ENCODE measurements around the gene SLC22A6. TPM values are rescaled to one million over a fixed set of nuclear protein-coding genes. Genes with fewer than 3 reads are reported as not detected.

Gene SLC22A6
- total and polyA plus RNA-seq, 2 of the 13 experiments (the other 11 are each of a cell fraction or from before 2014, with no cell fraction given), result not detected

DNA sequence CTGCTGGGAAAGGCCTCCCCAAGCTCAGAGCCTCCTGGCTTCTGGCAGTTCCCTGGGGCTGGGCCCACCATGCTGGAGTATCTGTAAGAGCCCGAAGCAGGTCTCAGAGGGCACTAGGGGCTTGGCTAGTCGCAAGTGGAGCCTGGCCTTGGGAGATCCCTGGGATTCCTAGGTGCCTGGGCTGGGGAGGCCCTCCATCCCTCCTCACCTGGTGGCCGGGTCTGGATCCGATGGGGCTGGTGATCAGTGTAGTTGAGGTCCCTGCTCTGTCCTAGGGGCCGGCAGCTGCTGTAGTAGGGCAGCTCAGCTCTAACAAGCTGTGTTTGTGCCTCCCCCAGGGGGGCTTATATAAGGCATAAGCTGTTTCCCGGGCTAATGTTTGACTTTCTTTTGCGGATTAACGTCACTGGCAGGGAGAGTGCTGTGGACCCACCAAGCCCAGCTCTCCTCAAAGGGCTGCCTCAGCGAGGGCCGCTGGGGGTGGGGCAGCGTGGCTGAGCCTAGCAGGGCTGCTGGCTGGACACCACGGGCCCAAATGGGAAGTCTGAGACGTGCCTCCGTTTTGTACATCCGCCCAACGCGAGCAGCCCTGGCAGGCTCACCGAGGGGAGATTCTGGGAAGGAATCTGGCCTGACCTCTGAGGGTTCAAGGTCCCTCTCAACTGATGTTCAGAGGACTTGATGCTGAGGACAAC, 30.9 kb upstream of the SLC22A6 start, which contains the start of gene SLC22A8 (continued):
- TF ChIP-seq, protein P1, sequence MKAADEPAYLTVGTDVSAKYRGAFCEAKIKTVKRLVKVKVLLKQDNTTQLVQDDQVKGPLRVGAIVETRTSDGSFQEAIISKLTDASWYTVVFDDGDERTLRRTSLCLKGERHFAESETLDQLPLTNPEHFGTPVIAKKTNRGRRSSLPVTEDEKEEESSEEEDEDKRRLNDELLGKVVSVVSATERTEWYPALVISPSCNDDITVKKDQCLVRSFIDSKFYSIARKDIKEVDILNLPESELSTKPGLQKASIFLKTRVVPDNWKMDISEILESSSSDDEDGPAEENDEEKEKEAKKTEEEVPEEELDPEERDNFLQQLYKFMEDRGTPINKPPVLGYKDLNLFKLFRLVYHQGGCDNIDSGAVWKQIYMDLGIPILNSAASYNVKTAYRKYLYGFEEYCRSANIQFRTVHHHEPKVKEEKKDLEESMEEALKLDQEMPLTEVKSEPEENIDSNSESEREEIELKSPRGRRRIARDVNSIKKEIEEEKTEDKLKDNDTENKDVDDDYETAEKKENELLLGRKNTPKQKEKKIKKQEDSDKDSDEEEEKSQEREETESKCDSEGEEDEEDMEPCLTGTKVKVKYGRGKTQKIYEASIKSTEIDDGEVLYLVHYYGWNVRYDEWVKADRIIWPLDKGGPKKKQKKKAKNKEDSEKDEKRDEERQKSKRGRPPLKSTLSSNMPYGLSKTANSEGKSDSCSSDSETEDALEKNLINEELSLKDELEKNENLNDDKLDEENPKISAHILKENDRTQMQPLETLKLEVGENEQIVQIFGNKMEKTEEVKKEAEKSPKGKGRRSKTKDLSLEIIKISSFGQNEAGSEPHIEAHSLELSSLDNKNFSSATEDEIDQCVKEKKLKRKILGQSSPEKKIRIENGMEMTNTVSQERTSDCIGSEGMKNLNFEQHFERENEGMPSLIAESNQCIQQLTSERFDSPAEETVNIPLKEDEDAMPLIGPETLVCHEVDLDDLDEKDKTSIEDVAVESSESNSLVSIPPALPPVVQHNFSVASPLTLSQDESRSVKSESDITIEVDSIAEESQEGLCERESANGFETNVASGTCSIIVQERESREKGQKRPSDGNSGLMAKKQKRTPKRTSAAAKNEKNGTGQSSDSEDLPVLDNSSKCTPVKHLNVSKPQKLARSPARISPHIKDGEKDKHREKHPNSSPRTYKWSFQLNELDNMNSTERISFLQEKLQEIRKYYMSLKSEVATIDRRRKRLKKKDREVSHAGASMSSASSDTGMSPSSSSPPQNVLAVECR (CRISPR knock-in tag; IDR thresholded peaks at IDR 0.05; ENCODE audit: borderline replicate concordance), result peak; percentile 17; the same call in 1 of the 2 replicates
- TF ChIP-seq FOXM1 (CRISPR knock-in tag; IDR thresholded peaks at IDR 0.05) (no peak), ZNF350 (CRISPR knock-in tag; IDR thresholded peaks at IDR 0.05; ENCODE audit: borderline replicate concordance, low read depth) (no peak), PTBP1 (IDR thresholded peaks at IDR 0.05; ENCODE audit: low read depth, low read length, poor library complexity, severe bottlenecking) (no peak), ISX (CRISPR knock-in tag; conservative IDR thresholded peaks at IDR 0.05) (no peak), MED8 (CRISPR knock-in tag; IDR thresholded peaks at IDR 0.05; ENCODE audit: insufficient replicate concordance) (no peak), SPEN (CRISPR knock-in tag; IDR thresholded peaks at IDR 0.05; ENCODE audit: low read depth) (no peak), ZNF775 (CRISPR knock-in tag; IDR thresholded peaks at IDR 0.05; ENCODE audit: borderline replicate concordance) (no peak), PAWR (CRISPR knock-in tag; IDR thresholded peaks at IDR 0.05; ENCODE audit: borderline replicate concordance) (no peak), ZNF724P (CRISPR knock-in tag; IDR thresholded peaks at IDR 0.05; ENCODE audit: borderline replicate concordance) (no peak), HIVEP1 (CRISPR knock-in tag; IDR thresholded peaks at IDR 0.05) (0 out of 2 replicates have a peak, but pooled peaks have one; percentile 18), ZNF737 (CRISPR knock-in tag; IDR thresholded peaks at IDR 0.05; ENCODE audit: borderline replicate concordance) (no peak), CBX1 (IDR thresholded peaks at IDR 0.05; ENCODE audit: low read depth) (no peak)
- TF ChIP-seq, protein P2, sequence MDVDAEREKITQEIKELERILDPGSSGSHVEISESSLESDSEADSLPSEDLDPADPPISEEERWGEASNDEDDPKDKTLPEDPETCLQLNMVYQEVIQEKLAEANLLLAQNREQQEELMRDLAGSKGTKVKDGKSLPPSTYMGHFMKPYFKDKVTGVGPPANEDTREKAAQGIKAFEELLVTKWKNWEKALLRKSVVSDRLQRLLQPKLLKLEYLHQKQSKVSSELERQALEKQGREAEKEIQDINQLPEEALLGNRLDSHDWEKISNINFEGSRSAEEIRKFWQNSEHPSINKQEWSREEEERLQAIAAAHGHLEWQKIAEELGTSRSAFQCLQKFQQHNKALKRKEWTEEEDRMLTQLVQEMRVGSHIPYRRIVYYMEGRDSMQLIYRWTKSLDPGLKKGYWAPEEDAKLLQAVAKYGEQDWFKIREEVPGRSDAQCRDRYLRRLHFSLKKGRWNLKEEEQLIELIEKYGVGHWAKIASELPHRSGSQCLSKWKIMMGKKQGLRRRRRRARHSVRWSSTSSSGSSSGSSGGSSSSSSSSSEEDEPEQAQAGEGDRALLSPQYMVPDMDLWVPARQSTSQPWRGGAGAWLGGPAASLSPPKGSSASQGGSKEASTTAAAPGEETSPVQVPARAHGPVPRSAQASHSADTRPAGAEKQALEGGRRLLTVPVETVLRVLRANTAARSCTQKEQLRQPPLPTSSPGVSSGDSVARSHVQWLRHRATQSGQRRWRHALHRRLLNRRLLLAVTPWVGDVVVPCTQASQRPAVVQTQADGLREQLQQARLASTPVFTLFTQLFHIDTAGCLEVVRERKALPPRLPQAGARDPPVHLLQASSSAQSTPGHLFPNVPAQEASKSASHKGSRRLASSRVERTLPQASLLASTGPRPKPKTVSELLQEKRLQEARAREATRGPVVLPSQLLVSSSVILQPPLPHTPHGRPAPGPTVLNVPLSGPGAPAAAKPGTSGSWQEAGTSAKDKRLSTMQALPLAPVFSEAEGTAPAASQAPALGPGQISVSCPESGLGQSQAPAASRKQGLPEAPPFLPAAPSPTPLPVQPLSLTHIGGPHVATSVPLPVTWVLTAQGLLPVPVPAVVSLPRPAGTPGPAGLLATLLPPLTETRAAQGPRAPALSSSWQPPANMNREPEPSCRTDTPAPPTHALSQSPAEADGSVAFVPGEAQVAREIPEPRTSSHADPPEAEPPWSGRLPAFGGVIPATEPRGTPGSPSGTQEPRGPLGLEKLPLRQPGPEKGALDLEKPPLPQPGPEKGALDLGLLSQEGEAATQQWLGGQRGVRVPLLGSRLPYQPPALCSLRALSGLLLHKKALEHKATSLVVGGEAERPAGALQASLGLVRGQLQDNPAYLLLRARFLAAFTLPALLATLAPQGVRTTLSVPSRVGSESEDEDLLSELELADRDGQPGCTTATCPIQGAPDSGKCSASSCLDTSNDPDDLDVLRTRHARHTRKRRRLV (CRISPR knock-in tag; IDR thresholded peaks at IDR 0.05), result no peak
- TF ChIP-seq, protein P3, sequence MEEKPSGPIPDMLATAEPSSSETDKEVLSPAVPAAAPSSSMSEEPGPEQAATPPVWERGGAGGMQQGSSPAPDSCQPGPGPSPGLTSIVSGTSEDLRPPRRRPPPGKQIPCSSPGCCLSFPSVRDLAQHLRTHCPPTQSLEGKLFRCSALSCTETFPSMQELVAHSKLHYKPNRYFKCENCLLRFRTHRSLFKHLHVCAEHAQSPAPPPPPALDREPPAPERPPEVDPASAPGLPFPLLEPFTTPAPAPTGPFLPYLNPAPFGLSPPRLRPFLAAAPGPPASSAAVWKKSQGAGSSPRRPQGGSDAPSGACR (CRISPR knock-in tag; IDR thresholded peaks at IDR 0.05), result no peak

Measured in HepG2 (cell line).